Measurements from ENCODE around the gene ARMC5. TPM values are rescaled to one million over a fixed set of nuclear protein-coding genes. Genes with fewer than 3 reads are reported as not detected.

ARMC5 gene
- total RNA-seq, 2 donors from 2014 or later = 10.0 to 20.3 TPM

DNA sequence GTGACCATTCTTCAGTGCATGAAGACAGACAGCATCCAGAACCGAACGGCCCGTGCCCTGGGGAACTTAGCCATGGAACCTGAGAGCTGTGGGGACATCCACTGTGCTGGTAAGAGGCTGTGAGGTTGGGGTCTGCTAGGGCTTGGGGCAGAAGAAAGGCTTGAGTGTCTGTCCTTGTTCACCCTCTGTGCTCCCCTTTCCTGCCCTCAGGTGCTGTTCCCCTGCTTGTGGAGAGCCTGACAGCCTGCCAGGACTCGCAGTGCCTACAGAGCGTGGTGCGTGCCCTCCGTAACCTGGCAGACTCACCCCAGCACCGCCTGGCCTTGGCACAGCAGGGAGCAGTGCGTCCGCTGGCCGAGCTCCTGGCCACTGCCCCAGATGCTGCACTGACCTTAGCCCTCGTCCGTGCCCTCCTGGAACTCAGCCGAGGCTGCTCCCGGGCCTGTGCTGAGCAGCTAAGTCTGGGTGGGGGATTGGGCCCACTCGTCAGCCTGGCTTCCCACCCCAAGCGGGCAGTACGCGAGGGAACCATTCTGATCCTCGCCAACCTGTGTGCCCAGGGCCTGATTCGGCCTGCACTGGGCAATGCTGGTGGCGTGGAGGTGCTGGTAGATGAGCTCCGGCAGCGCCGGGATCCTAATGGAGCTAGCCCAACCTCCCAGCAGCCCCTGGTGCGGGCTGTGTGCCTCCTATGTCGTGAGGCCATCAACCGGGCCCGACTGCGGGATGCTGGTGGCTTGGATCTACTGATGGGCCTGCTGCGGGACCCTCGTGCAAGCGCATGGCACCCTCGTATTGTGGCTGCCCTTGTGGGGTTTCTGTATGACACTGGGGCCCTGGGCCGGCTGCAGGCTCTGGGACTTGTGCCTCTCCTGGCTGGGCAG is 2.9 kb downstream of the ARMC5 start:
- TF ChIP-seq POLR2A (IDR thresholded peaks at IDR 0.05) = no peak
- no peak for TF ChIP-seq POLR2AphosphoS5 (IDR thresholded peaks at IDR 0.05)
- no peak for TF ChIP-seq CTCF (IDR thresholded peaks at IDR 0.05)
- Histone ChIP-seq H3K4me3 (no peak overlapping the region), H3K4me1 (replicated peaks) (peaks cover 9% of the 10 kb centered on the region), H3K9me3 (no peaks in the 10 kb centered on the region), H3K27me3 (replicated peaks; ENCODE audit: insufficient read depth) (no peaks in the 10 kb centered on the region), H3K36me3 (peaks cover 2 to 16% of the 10 kb centered on the region in 2 donors), H3K27ac (no peak overlapping the region)
- DNase-seq (ENCODE audit: low spot score) = no peak
- 93% methylated on average over 32 of the region's 35 CpGs for WGBS
- intact Hi-C loops (cut with DNase I) = loop anchor here (5.0 kb wide), 1 partner anchor 410 kb away; the partner anchor contains the start of gene ZNF267

- Histone ChIP-seq H3K4me3 (no peak overlapping the region), H3K36me3 (peaks cover 2 to 16% of the 10 kb centered on the region in 2 donors), H3K9me3 (no peaks in the 10 kb centered on the region), H3K27ac (no peak overlapping the region), H3K27me3 (replicated peaks; ENCODE audit: insufficient read depth) (no peaks in the 10 kb centered on the region), H3K4me1 (replicated peaks) (no peaks in the 10 kb centered on the region)
- no peak for DNase-seq (ENCODE audit: low spot score)
- TF ChIP-seq CTCF (IDR thresholded peaks at IDR 0.05) = no peak
- no peak for TF ChIP-seq POLR2A (IDR thresholded peaks at IDR 0.05)
- no peak for TF ChIP-seq POLR2AphosphoS5 (IDR thresholded peaks at IDR 0.05)
- WGBS = 95% methylated on average over 36 of the region's 36 CpGs
- intact Hi-C loops (cut with DNase I) = loop anchor here (5.0 kb wide), 1 partner anchor 408 kb away; the partner anchor contains the start of gene ZNF267
Observed at GRCh38 chr16:31464348-31464769, 5.1 kb downstream of the ARMC5 start.

DNA sequence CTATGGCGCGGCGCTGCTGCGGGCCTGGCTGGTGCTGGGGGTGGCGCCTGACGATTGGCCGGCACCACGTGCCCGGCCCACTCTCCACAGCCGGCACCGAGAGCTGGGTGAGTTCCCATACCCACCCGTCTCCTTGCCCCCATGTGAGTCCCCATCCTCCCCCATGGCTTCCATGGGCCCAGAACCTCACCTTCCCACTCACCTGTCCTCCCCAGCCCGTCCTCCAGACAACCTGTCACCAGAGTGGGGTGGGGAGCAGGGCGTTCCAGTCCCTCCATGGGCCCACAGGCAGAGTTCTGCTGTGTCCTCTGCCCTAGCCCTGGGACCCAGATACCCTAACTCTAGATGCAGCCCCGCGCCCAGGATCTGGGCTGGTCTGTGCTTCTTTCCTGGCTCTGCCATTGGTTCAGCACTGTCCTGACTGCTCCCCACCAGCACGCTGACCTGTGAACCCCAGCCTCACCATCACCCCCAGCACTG is 5.5 kb downstream of the ARMC5 start:
- Histone ChIP-seq H3K27ac (no peak overlapping the region), H3K4me1 (replicated peaks) (no peaks in the 10 kb centered on the region), H3K4me3 (no peak overlapping the region), H3K27me3 (replicated peaks; ENCODE audit: insufficient read depth) (no peaks in the 10 kb centered on the region), H3K36me3 (peaks cover 2 to 16% of the 10 kb centered on the region in 2 donors), H3K9me3 (no peaks in the 10 kb centered on the region)
- WGBS = 91% methylated on average over 17 of the region's 17 CpGs
- TF ChIP-seq POLR2A (IDR thresholded peaks at IDR 0.05) (no peak), CTCF (IDR thresholded peaks at IDR 0.05) (no peak), POLR2AphosphoS5 (IDR thresholded peaks at IDR 0.05) (no peak)
- intact Hi-C loops (cut with DNase I) = loop anchor here (5.0 kb wide), 1 partner anchor 407 kb away; the partner anchor contains the start of gene ZNF267
- no peak for DNase-seq (ENCODE audit: low spot score)

GRCh38 chr16:31465788-31466370 is 6.6 kb downstream of the ARMC5 start:
- Histone ChIP-seq H3K4me3 (no peak overlapping the region), H3K27me3 (replicated peaks; ENCODE audit: insufficient read depth) (no peaks in the 10 kb centered on the region), H3K9me3 (no peaks in the 10 kb centered on the region), H3K4me1 (replicated peaks) (no peaks in the 10 kb centered on the region), H3K36me3 (peaks cover 2 to 16% of the 10 kb centered on the region in 2 donors), H3K27ac (no peak overlapping the region)
- intact Hi-C loops (cut with DNase I) = no loop called here
- 92% methylated on average over 20 of the region's 20 CpGs for WGBS
- no peak for DNase-seq (ENCODE audit: low spot score)
- no peak for TF ChIP-seq CTCF (IDR thresholded peaks at IDR 0.05)
- TF ChIP-seq POLR2A (IDR thresholded peaks at IDR 0.05) = no peak
- TF ChIP-seq POLR2AphosphoS5 (IDR thresholded peaks at IDR 0.05) = no peak
